Lung (tissue), 12 donors: ENCODE results near the gene BACE2. TPM values are rescaled to one million over a fixed set of nuclear protein-coding genes. Genes with fewer than 3 reads are reported as not detected.
"Not testable (repeated sequence)": the region's sequence is repeated elsewhere in the genome, so short reads cannot be mapped to it uniquely, and the experiment has no call there.

Experiments
- ATAC-seq: fragments of 200-7000 bp; cut with Tn5 transposase; one replicate; pipeline ENCODE4 v1.9.1; 2020; ENCODE audit warnings: moderate number of reproducible peaks; ENCODE audit not compliant: insufficient read depth, low FRiP score
- DNase-seq, 3 donors: peaks; one replicate each; pipeline ENCODE4 v3.0.0-alpha.2; 2013 to 2017
- H3K27ac ChIP-seq, 2 donors: one replicate each; pipeline ENCODE4 v1.5.1; 2013; ENCODE audit warnings: mild to moderate bottlenecking in 2 of 2, moderate library complexity in 2 of 2, control low read depth in 1 of 2, inconsistent platforms in 1 of 2, low read depth in 1 of 2, low read length in 1 of 2
- H3K27me3 ChIP-seq, 3 donors: one replicate each; pipeline ENCODE4 v1.5.1; 2013; ENCODE audit warnings: low read length in 2 of 3; ENCODE audit not compliant: control insufficient read depth in 3 of 3, insufficient read depth in 3 of 3
- H3K36me3 ChIP-seq, 4 donors: one replicate each; pipeline ENCODE4 v1.5.1; 2013; ENCODE audit warnings: low read length in 4 of 4, mild to moderate bottlenecking in 1 of 4, moderate library complexity in 1 of 4; ENCODE audit not compliant: control insufficient read depth in 4 of 4, insufficient read depth in 4 of 4
- H3K4me1 ChIP-seq, 5 donors: one replicate each; pipeline ENCODE4 v1.5.1; 2013; ENCODE audit warnings: low read length in 5 of 5, mild to moderate bottlenecking in 2 of 5, moderate library complexity in 1 of 5; ENCODE audit not compliant: control insufficient read depth in 5 of 5, insufficient read depth in 5 of 5
- H3K4me3 ChIP-seq: one replicate; pipeline ENCODE4 v1.5.1; 2013; ENCODE audit warnings: mild to moderate bottlenecking, control low read depth, moderate library complexity
- H3K9ac ChIP-seq, 2 donors: one replicate each; pipeline ENCODE4 v1.5.1; 2013; ENCODE audit warnings: low read length in 2 of 2, control low read depth in 1 of 2; ENCODE audit not compliant: insufficient read depth in 1 of 2
- H3K9me3 ChIP-seq, 4 donors: one replicate each; pipeline ENCODE4 v1.5.1; 2013; ENCODE audit warnings: low read length in 3 of 4, mild to moderate bottlenecking in 1 of 4, moderate library complexity in 1 of 4; ENCODE audit not compliant: control insufficient read depth in 4 of 4, insufficient read depth in 3 of 4
- WGBS, 2 donors: extraction: QIAGEN DNeasy Blood & Tissue Kit; methylation state at CpG; one replicate each; pipeline ENCODE4 v1.1.7; 2013; 5-methylcytosine and 5-hydroxymethylcytosine counted together
- polyA plus RNA-seq, 2 donors: library from polyadenylated mRNA; stranded (reverse); fragments of 200-250 nt; gene quantifications; one replicate each; pipeline ENCODE4 v1.2.1, GENCODE V29; 2013
- total RNA-seq, 2 donors: library from RNA; depleted of rRNA in 1 of 2; stranded (reverse); fragments of >200 nt in 1 of 2; gene quantifications; one replicate each; pipeline ENCODE4 v1.2.1, GENCODE V29; 2014 to 2021
- TF ChIP-seq, protein P1 (sequence below): IDR thresholded peaks from 2 replicates; pipeline ENCODE4 v1.5.1; 2012; ENCODE audit warnings: mild to moderate bottlenecking; ENCODE audit errors: control extremely low read depth, extremely low read depth
- donor health status: control.
- donor health status: control.
- donor health status: Bipolar disorder and iron deficiency.
- donor health status: healthy.
- donor health status: DM: yes; HTN: yes; CAD: no.

The BACE2 gene
- total and polyA plus RNA-seq, 4 donors: 9.3 to 49.9 (median 33.8) TPM

DNA sequence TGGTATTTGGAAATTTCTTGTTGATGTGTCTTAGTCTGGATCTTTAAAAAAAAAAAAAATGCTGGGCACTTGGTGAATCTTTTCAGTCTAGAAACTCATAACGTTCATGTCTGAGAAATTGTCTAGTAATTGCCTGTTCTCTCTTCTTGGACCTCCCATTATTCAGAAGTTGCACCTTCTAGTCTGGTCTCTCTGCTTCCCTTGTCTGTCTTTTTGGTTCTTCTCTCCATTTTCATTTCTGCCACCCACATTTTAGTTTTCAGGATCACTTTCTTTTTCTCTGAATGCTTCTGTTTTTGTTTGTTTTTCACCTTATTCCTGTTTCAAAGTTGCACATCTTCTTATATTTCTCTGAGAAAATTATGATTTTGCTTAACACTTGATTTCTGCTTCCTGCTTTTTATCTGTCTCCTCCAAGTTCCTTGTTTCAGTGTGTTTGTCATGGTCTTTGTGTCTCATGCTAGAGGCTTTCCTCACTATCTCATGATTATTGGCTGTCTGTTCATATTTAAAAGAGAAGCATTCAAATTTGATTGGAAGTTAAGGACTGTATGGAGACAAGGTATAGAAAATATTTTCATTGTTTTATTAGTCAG is 21.3 kb downstream of the BACE2 start:
- Histone ChIP-seq H3K4me3 (no peak overlapping the region), H3K9me3 (peaks cover 0 to 3% (median 2%) of the 10 kb centered on the region in 4 donors), H3K27me3 (no peaks in the 10 kb centered on the region), H3K36me3 (no peaks in the 10 kb centered on the region), H3K27ac (no peak overlapping the region), H3K9ac (no peak overlapping the region), H3K4me1 (no peaks in the 10 kb centered on the region)
- TF ChIP-seq, protein P1, sequence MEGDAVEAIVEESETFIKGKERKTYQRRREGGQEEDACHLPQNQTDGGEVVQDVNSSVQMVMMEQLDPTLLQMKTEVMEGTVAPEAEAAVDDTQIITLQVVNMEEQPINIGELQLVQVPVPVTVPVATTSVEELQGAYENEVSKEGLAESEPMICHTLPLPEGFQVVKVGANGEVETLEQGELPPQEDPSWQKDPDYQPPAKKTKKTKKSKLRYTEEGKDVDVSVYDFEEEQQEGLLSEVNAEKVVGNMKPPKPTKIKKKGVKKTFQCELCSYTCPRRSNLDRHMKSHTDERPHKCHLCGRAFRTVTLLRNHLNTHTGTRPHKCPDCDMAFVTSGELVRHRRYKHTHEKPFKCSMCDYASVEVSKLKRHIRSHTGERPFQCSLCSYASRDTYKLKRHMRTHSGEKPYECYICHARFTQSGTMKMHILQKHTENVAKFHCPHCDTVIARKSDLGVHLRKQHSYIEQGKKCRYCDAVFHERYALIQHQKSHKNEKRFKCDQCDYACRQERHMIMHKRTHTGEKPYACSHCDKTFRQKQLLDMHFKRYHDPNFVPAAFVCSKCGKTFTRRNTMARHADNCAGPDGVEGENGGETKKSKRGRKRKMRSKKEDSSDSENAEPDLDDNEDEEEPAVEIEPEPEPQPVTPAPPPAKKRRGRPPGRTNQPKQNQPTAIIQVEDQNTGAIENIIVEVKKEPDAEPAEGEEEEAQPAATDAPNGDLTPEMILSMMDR: no peak
- 83 to 87% methylated on average over 1 of the region's 1 CpG for WGBS, 2 donors
- ATAC-seq (no peak), DNase-seq (no peak)

DNA sequence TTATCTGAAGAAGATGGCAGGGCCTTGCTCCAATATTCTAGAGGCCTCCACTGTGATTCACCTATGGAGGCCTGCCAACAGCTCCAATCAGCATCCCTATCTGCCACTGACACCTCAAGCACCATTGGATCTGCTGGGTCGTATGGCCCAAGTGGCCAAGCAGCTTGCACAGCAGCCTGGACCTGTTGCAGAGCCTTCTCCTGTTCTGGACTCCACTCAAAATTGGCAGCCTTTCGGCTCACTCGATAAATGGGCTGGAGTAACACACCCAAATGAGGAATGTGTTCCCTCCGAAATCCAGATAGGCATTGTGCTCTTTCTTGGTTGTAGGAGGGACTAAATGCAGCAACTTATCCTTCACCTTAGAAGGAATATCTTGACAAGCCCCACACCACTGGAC is 24.6 kb downstream of the BACE2 start:
- not testable (repeated sequence) for H3K4me1 ChIP-seq, H3K27ac ChIP-seq, ATAC-seq, DNase-seq, H3K4me3 ChIP-seq, H3K9ac ChIP-seq, H3K9me3 ChIP-seq, H3K36me3 ChIP-seq, H3K27me3 ChIP-seq
- WGBS, 2 donors: 70 to 95% methylated on average over 4 of the region's 4 CpGs

DNA sequence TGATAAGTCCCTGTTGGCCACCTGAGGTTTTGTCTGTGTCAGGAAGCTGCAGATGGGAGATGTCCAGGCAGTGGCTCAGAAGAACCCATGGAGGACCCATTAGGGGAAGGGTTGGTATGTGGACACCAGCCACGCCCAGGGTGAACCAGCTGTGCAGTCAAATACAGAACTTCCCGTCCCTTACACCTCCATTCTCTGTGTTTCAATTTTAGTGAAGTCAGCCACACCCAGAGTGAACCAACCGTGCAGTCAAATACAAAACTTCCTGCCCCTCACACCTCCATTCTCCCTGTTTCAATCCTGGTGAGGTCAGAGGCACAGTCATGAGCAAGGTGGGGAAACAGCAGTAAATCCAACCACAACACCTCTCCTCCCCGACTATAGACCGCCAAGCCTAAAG is 27.4 kb downstream of the BACE2 start:
- H3K9ac ChIP-seq: no peak overlapping the region
- DNase-seq (no peak), ATAC-seq (no peak)
- WGBS, 2 donors: 91 to 92% methylated on average over 5 of the region's 5 CpGs
- peaks cover 0 to 2% (median 0%) of the 10 kb centered on the region in 4 donors for H3K9me3 ChIP-seq
- H3K4me3 ChIP-seq: no peak overlapping the region
- no peaks in the 10 kb centered on the region for H3K36me3 ChIP-seq
- no peak overlapping the region for H3K27ac ChIP-seq
- TF ChIP-seq, protein P1: no peak
- no peaks in the 10 kb centered on the region for H3K4me1 ChIP-seq
- H3K27me3 ChIP-seq: no peaks in the 10 kb centered on the region

DNA sequence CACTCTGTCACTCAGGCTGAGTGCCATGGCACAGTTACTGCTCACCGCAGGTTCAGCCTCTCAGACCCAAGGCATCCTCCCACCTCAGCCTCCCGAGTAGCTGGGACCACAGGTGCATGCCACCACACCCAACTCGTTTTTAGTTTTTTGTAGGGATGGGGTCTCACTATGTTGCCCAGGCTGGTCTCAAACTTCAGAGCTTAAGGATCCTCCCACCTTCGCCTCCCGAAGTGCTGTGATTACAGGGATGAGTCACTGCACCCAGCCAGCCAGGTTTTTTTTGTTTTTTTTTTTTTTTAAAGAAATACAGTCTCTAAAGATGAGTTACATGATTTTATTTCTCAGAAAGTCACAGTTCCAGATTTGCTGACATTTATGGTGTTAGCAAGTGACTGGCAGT is 29.0 kb downstream of the BACE2 start:
- TF ChIP-seq, protein P1: no peak
- WGBS, 2 donors: 77 to 81% methylated on average over 5 of the region's 5 CpGs
- no peak for ATAC-seq
- no peak for DNase-seq
- Histone ChIP-seq H3K9ac (no peak overlapping the region), H3K27ac (no peak overlapping the region), H3K9me3 (no peaks in the 10 kb centered on the region), H3K36me3 (no peaks in the 10 kb centered on the region), H3K27me3 (no peaks in the 10 kb centered on the region), H3K4me3 (no peak overlapping the region), H3K4me1 (no peaks in the 10 kb centered on the region)
